HEK293T (cell line): ENCODE measurements around the gene ABHD12.

Experiments
- CTCF ChIA-PET: fragments of 350-600 bp; formaldehyde crosslinking; extraction: SDS; loops from one replicate; lab custom pipeline; 2021; ENCODE audit warnings: antibody characterized with exemption, inconsistent platforms; lab: Yijun Ruan, JAX
- POLR2A ChIA-PET: fragments of 350-600 bp; formaldehyde crosslinking; extraction: SDS; loops from one replicate; lab custom pipeline; 2020; ENCODE audit warnings: antibody characterized with exemption, inconsistent platforms; lab: Yijun Ruan, JAX
- DNase-seq: peaks from one replicate; pipeline ENCODE4 v3.0.0; 2012; ENCODE audit warnings: mixed read lengths; ENCODE audit errors: extremely low spot score
- ARNT ChIP-seq: fragments of 450-650 bp; IDR thresholded peaks from 2 replicates; pipeline ENCODE4 v1.6.1; 2017; ENCODE audit warnings: mild to moderate bottlenecking
- BHLHE40 ChIP-seq: fragments of 450-650 bp; IDR thresholded peaks from 2 replicates; pipeline ENCODE4 v1.6.1; 2016; ENCODE audit warnings: mild to moderate bottlenecking, moderate library complexity, borderline replicate concordance
- CTBP1 ChIP-seq: fragments of 450-650 bp; IDR thresholded peaks from 2 replicates; pipeline ENCODE4 v1.6.1; 2016; ENCODE audit warnings: borderline replicate concordance
- ELF4 ChIP-seq: fragments of 450-650 bp; IDR thresholded peaks from 2 replicates; pipeline ENCODE4 v1.6.1; 2017; ENCODE audit warnings: antibody characterized with exemption
- FOXA1 ChIP-seq: fragments of 450-650 bp; IDR thresholded peaks from 2 replicates; pipeline ENCODE4 v1.6.1; 2016; ENCODE audit warnings: mild to moderate bottlenecking
- FOXK2 ChIP-seq: fragments of 450-650 bp; IDR thresholded peaks from 2 replicates; pipeline ENCODE4 v1.6.1; 2016; ENCODE audit warnings: mild to moderate bottlenecking
- FOXM1 ChIP-seq: fragments of 450-650 bp; IDR thresholded peaks from 2 replicates; pipeline ENCODE4 v1.6.1; 2017; ENCODE audit warnings: mild to moderate bottlenecking, borderline replicate concordance
- HDGF ChIP-seq: fragments of 450-650 bp; IDR thresholded peaks from 2 replicates; pipeline ENCODE4 v1.6.1; 2017; ENCODE audit warnings: antibody characterized with exemption, borderline replicate concordance
- L3MBTL2 ChIP-seq: fragments of 450-650 bp; conservative IDR thresholded peaks from 2 replicates; pipeline ENCODE4 v1.6.1; 2016; ENCODE audit warnings: mild to moderate bottlenecking
- LEF1 ChIP-seq: fragments of 450-650 bp; IDR thresholded peaks from 2 replicates; pipeline ENCODE4 v1.6.1; 2017; ENCODE audit warnings: mild to moderate bottlenecking, borderline replicate concordance
- NFRKB ChIP-seq: fragments of 450-650 bp; IDR thresholded peaks from 2 replicates; pipeline ENCODE4 v1.6.1; 2016; ENCODE audit warnings: mild to moderate bottlenecking, moderate library complexity
- SP1 ChIP-seq: fragments of 450-650 bp; IDR thresholded peaks from 2 replicates; pipeline ENCODE4 v1.6.1; 2017
- SUZ12 ChIP-seq: fragments of 450-650 bp; IDR thresholded peaks from 2 replicates; pipeline ENCODE4 v1.6.1; 2016; ENCODE audit warnings: mild to moderate bottlenecking
- TARDBP ChIP-seq: fragments of 450-650 bp; IDR thresholded peaks from 2 replicates; pipeline ENCODE4 v1.6.1; 2016
- ZNF384 ChIP-seq: fragments of 450-650 bp; IDR thresholded peaks from 2 replicates; pipeline ENCODE4 v1.6.1; 2016
- TF ChIP-seq, protein P1 (sequence below): fragments of 450-650 bp; IDR thresholded peaks from 2 replicates; pipeline ENCODE4 v1.6.1; 2016

The ABHD12 gene

GRCh38 chr20:25297141-25297905 is 93.3 kb downstream of the ABHD12 start:
- no peak for TF ChIP-seq LEF1
- TF ChIP-seq, protein P1, sequence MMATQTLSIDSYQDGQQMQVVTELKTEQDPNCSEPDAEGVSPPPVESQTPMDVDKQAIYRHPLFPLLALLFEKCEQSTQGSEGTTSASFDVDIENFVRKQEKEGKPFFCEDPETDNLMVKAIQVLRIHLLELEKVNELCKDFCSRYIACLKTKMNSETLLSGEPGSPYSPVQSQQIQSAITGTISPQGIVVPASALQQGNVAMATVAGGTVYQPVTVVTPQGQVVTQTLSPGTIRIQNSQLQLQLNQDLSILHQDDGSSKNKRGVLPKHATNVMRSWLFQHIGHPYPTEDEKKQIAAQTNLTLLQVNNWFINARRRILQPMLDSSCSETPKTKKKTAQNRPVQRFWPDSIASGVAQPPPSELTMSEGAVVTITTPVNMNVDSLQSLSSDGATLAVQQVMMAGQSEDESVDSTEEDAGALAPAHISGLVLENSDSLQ: no peak
- POLR2A ChIA-PET: no interaction called here
- no peak for DNase-seq
- CTCF ChIA-PET: no interaction called here

DNA sequence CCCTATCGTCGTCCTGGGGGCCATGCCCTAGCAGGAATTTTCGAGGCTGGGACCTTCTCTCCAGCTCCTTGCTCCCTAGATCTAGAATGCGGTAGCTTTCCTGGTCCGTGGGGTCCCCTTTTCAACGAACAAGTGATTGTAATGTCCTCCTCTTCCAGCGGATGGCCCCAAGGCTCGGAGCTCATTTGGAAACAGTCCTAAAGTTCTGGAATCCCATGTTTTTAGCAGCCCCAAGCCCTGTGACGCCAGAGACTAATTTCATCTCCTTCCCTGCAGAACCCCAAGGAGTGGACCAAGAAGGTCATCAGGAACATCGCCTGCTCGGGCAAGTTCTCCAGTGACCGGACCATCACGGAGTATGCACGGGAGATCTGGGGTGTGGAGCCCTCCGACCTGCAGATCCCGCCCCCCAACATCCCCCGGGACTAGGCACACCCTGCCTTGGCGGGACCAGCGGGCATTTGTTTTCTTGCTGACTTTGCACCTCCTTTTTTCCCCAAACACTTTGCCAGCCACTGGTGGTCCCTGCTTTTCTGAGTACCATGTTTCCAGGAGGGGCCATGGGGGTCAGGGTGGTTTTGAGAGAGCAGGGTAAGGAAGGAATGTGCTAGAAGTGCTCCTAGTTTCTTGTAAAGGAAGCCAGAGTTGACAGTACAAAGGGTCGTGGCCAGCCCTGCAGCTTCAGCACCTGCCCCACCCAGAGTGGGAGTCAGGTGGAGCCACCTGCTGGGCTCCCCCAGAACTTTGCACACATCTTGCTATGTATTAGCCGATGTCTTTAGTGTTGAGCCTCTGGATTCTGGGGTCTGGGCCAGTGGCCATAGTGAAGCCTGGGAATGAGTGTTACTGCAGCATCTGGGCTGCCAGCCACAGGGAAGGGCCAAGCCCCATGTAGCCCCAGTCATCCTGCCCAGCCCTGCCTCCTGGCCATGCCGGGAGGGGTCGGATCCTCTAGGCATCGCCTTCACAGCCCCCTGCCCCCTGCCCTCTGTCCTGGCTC is 94.2 kb downstream of the ABHD12 start:
- ChIA-PET CTCF (interaction anchor here (0.8 to 3.3 kb wide), 5 partner anchors 13 to 143 kb away, joined by 3 to 23 read pairs (median 4); no protein-coding TSS in a partner anchor), POLR2A (interaction anchor here (2.0 kb wide), 1 partner anchor 111 kb away, joined by 8 read pairs; the partner anchor contains the start of gene GINS1)
- peak; percentile 38 for DNase-seq
- TF ChIP-seq ARNT: no peak
- no peak for TF ChIP-seq FOXA1
- no peak for TF ChIP-seq TARDBP
- TF ChIP-seq CTBP1: no peak
- TF ChIP-seq, protein P1: no peak
- TF ChIP-seq SUZ12: no peak
- TF ChIP-seq ELF4: no peak
- TF ChIP-seq HDGF: no peak
- TF ChIP-seq NFRKB: no peak
- TF ChIP-seq FOXK2: no peak
- no peak for TF ChIP-seq SP1
- no peak for TF ChIP-seq L3MBTL2
- TF ChIP-seq ZNF384: no peak

- TF ChIP-seq, protein P1: peak; percentile 42; the same call in 1 of the 2 replicates
- no peak for TF ChIP-seq ARNT
- CTCF ChIA-PET: interaction anchor here (0.6 to 3.3 kb wide), 5 partner anchors 14 to 103 kb away, joined by 3 to 23 read pairs (median 4); no protein-coding TSS in a partner anchor
- POLR2A ChIA-PET: interaction anchor here (2.0 kb wide), 1 partner anchor 112 kb away, joined by 8 read pairs; the partner anchor contains the start of gene GINS1
- no peak for DNase-seq
These were observed 95.1 kb downstream of the ABHD12 start for GRCh38 chr20:25295386-25296093.

DNA sequence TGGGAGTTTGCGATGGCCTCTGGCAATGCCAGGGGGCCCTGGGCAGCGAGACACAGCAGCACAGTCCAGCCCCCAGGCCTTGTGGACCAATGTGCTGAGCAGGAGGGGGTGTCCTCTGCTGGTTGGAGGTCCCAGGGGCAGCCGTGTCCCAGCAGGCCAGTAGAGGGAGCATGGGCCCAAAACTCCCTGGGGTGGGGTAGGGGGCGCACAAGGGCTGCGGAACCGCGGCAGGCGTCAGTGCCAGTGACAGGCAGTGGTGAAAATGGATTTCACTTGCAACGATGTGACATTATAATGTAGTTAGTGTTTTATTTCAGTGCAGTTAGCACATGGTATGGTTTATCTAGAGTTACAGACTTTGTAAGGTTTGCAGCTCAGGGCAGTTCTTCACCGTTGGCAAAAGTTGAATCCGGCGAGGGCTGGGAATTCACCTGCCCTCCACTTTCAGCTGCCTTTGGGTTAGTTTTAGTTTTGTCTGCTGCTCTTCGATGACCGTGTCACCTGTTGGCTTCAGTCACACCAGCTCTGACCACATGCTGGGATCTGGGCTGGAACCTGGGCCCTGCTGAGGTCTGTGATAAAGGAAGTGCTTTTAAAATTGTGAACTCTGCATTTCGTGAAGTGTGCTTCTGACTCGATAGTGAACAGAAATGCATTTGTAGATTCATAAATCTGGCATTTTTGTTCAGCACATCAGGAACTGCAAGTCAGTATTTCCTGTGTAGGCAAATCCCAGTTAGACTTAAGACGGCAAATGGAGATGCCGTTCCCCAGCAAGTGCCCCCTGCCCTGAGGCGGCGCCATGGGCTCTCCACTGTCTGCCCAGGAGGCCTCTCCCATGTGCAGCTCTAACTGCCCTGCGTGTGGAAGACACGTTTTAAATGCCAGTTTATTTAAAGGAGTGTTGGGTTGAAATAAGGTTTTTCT is 95.9 kb downstream of the ABHD12 start:
- peak; percentile 84 for DNase-seq
- TF ChIP-seq ARNT (no peak), SUZ12 (no peak), TARDBP (no peak), BHLHE40 (no peak), FOXM1 (0 out of 2 replicates have a peak, but pooled peaks have one; percentile 18), ELF4 (no peak), L3MBTL2 (no peak), LEF1 (no peak), FOXK2 (no peak), SP1 (no peak)
- TF ChIP-seq, protein P1: peak; percentile 41; the same call in 1 of the 2 replicates
- ChIA-PET POLR2A (interaction anchor here (2.0 kb wide), 1 partner anchor 113 kb away, joined by 8 read pairs; the partner anchor contains the start of gene GINS1), CTCF (interaction anchor here (0.6 to 3.3 kb wide), 4 partner anchors 13 to 103 kb away, joined by 3 to 23 read pairs (median 4); no protein-coding TSS in a partner anchor)
